ENCODE results near the gene SAMD1. TPM values are rescaled to one million over a fixed set of nuclear protein-coding genes. Genes with fewer than 3 reads are reported as not detected.

SAMD1 gene
- total and polyA plus RNA-seq, 2 donors from 2014 or later = 23.3 to 28.3 TPM

DNA sequence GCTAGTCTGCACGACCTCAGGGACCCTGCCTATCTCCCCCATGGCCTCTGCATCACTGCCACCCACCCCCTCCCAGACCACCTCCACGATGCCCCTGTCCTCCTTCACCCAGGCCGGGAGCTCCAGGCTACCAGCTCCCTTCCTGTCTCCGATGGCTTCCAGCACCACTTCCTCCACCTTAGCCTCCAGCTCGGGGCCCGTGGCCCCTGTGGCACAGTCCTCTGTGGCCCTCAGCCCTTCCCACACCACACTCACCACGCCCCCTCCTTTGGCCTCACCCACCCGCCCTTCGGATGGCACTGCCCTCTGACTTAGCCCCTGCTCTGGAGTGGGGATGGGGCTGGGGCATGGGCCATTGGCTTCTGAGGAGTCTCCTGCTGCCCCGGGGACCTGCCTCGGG lies 35.8 kb downstream of the SAMD1 start:
- Histone ChIP-seq H3K9me3 (ENCODE audit: control insufficient read depth in 2 of 3, insufficient read depth in 1 of 3, low read length in 3 of 3) (no peaks in the 10 kb centered on the region), H3K36me3 (ENCODE audit: control insufficient read depth in 2 of 3, insufficient read depth in 3 of 3, low read length in 3 of 3) (no peaks in the 10 kb centered on the region), H3K9ac (ENCODE audit: low read length in 3 of 3) (no peak overlapping the region), H3K4me1 (ENCODE audit: control insufficient read depth in 2 of 3, insufficient read depth in 2 of 3, low read depth in 1 of 3, low read length in 3 of 3) (peaks cover 0 to 7% (median 6%) of the 10 kb centered on the region in 3 donors), H3K27ac (ENCODE audit: low read depth in 2 of 2, low read length in 2 of 2) (no peak overlapping the region), H3K4me3 (ENCODE audit: low read length in 3 of 3) (no peak overlapping the region), H3K27me3 (ENCODE audit: control insufficient read depth, insufficient read depth, low read length) (no peaks in the 10 kb centered on the region)
- FAIRE-seq = no peak
- no peak for DNase-seq
- TF ChIP-seq, protein P1, sequence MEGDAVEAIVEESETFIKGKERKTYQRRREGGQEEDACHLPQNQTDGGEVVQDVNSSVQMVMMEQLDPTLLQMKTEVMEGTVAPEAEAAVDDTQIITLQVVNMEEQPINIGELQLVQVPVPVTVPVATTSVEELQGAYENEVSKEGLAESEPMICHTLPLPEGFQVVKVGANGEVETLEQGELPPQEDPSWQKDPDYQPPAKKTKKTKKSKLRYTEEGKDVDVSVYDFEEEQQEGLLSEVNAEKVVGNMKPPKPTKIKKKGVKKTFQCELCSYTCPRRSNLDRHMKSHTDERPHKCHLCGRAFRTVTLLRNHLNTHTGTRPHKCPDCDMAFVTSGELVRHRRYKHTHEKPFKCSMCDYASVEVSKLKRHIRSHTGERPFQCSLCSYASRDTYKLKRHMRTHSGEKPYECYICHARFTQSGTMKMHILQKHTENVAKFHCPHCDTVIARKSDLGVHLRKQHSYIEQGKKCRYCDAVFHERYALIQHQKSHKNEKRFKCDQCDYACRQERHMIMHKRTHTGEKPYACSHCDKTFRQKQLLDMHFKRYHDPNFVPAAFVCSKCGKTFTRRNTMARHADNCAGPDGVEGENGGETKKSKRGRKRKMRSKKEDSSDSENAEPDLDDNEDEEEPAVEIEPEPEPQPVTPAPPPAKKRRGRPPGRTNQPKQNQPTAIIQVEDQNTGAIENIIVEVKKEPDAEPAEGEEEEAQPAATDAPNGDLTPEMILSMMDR (IDR thresholded peaks at IDR 0.05; ENCODE audit: borderline replicate concordance, extremely low read depth, insufficient read depth) = no peak
- intact Hi-C loops (cut with DNase I) = loop anchor here (10.0 kb wide), 1 partner anchor 170 kb away; no protein-coding TSS in a partner anchor

DNA sequence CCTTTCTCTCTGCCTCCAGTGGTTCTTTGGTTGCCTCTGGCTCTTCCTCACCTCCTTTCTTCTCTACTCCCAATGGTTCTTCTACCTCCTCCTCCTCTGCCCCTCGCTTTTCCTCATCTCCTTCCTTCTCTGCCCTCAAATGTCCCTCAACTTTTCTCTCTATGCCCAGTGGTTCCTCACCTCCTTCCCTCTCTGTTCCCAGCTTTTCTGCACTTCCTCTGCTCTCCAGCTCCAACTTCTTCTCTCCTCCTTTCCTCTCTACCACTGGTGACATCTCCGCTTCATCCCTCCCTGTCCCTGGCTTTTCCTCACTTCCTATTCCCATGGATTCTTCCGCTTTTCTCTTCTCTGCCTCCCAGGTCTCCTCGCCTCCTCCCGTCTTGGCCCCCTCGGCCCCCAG lies 36.5 kb downstream of the SAMD1 start:
- no peaks in the 10 kb centered on the region for H3K27me3 ChIP-seq (ENCODE audit: control insufficient read depth, insufficient read depth, low read length)
- no peak for FAIRE-seq

DNA sequence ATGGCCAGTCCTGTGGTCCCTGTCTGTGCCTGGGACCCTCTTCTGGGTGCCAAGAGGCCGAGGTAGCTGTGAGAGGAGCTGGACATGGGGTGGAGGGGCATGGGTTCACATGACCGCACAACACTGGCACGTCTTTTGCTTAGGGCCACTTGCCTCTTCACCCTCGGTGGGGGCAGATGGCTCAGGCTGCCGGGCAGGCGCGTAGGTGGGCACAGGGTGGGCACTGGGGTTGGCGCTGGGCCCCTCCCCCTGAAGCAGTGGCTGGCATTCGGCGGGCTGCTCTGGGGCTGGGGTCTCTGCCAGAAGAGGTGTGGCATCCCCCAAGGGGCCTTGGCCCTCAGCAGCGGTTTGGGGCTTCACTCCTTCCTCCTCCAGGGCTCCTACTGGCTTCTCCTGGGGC lies 37.1 kb downstream of the SAMD1 start:
- Histone ChIP-seq H3K27me3 (ENCODE audit: control insufficient read depth, insufficient read depth, low read length) (no peaks in the 10 kb centered on the region), H3K9ac (ENCODE audit: low read length in 3 of 3) (no peak overlapping the region), H3K4me1 (ENCODE audit: control insufficient read depth in 2 of 3, insufficient read depth in 2 of 3, low read depth in 1 of 3, low read length in 3 of 3) (peaks cover 0 to 7% (median 3%) of the 10 kb centered on the region in 3 donors), H3K4me3 (ENCODE audit: low read length in 3 of 3) (no peak overlapping the region), H3K27ac (ENCODE audit: low read depth in 2 of 2, low read length in 2 of 2) (no peak overlapping the region), H3K9me3 (ENCODE audit: control insufficient read depth in 2 of 3, insufficient read depth in 1 of 3, low read length in 3 of 3) (peaks cover 0 to 3% (median 0%) of the 10 kb centered on the region in 3 donors), H3K36me3 (ENCODE audit: control insufficient read depth in 2 of 3, insufficient read depth in 3 of 3, low read length in 3 of 3) (no peaks in the 10 kb centered on the region)
- intact Hi-C loops (cut with DNase I) = loop anchor here (10.0 kb wide), 1 partner anchor 169 kb away; no protein-coding TSS in a partner anchor
- DNase-seq (no peak), FAIRE-seq (no peak)
- TF ChIP-seq, protein P1 (IDR thresholded peaks at IDR 0.05; ENCODE audit: borderline replicate concordance, extremely low read depth, insufficient read depth) = no peak

More for the DNA sequence above, 36.5 kb downstream of the SAMD1 start:
- H3K27ac ChIP-seq (ENCODE audit: low read depth in 2 of 2, low read length in 2 of 2) = no peak overlapping the region
- H3K36me3 ChIP-seq (ENCODE audit: control insufficient read depth in 2 of 3, insufficient read depth in 3 of 3, low read length in 3 of 3) = no peaks in the 10 kb centered on the region
- no peaks in the 10 kb centered on the region for H3K9me3 ChIP-seq (ENCODE audit: control insufficient read depth in 2 of 3, insufficient read depth in 1 of 3, low read length in 3 of 3)
- TF ChIP-seq, protein P1 (IDR thresholded peaks at IDR 0.05; ENCODE audit: borderline replicate concordance, extremely low read depth, insufficient read depth) = no peak
- no peak overlapping the region for H3K9ac ChIP-seq (ENCODE audit: low read length in 3 of 3)
- H3K4me3 ChIP-seq (ENCODE audit: low read length in 3 of 3) = no peak overlapping the region
- peaks cover 0 to 7% (median 6%) of the 10 kb centered on the region in 3 donors for H3K4me1 ChIP-seq (ENCODE audit: control insufficient read depth in 2 of 3, insufficient read depth in 2 of 3, low read depth in 1 of 3, low read length in 3 of 3)
- no peak for DNase-seq
- intact Hi-C loops (cut with DNase I) = loop anchor here (10.0 kb wide), 1 partner anchor 169 kb away; no protein-coding TSS in a partner anchor

DNA sequence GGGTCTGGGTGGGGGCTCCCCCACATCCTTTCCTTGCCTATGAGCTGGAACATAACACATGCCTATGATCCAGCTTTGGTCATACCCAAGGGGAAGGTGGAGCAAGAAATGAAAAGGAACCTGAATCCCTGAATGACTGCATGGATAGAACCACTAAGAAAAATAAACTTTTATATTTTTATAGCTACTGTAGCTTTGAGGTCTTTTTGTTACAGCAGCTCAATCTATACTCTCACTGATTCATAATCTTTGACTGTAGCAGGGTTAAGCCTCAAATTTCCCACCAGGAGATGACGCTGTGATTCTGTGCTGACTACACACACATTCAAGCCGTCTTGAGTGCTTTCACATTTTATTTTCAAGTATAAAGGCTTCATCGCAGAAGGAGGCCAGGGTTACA lies 37.5 kb downstream of the SAMD1 start:
- Histone ChIP-seq H3K9me3 (ENCODE audit: control insufficient read depth in 2 of 3, insufficient read depth in 1 of 3, low read length in 3 of 3) (peaks cover 0 to 5% (median 0%) of the 10 kb centered on the region in 3 donors), H3K9ac (ENCODE audit: low read length in 3 of 3) (no peak overlapping the region), H3K27ac (ENCODE audit: low read depth in 2 of 2, low read length in 2 of 2) (no peak overlapping the region), H3K4me3 (ENCODE audit: low read length in 3 of 3) (no peak overlapping the region), H3K27me3 (ENCODE audit: control insufficient read depth, insufficient read depth, low read length) (no peaks in the 10 kb centered on the region), H3K4me1 (ENCODE audit: control insufficient read depth in 2 of 3, insufficient read depth in 2 of 3, low read depth in 1 of 3, low read length in 3 of 3) (peaks cover 0 to 3% (median 0%) of the 10 kb centered on the region in 3 donors), H3K36me3 (ENCODE audit: control insufficient read depth in 2 of 3, insufficient read depth in 3 of 3, low read length in 3 of 3) (no peaks in the 10 kb centered on the region)
- intact Hi-C loops (cut with DNase I) = loop anchor here (10.0 kb wide), 1 partner anchor 168 kb away; no protein-coding TSS in a partner anchor
- DNase-seq = no peak
- FAIRE-seq = no peak
- TF ChIP-seq, protein P1 (IDR thresholded peaks at IDR 0.05; ENCODE audit: borderline replicate concordance, extremely low read depth, insufficient read depth) = no peak
